Measurements from ENCODE around the gene NSUN6.

The NSUN6 gene

GRCh38 chr10:18561861-18562551, 89.4 kb downstream of the NSUN6 start:
- no peak for DNase-seq

- DNase-seq, result no peak
Observed at GRCh38 chr10:18557960-18558359, 93.4 kb downstream of the NSUN6 start.

GRCh38 chr10:18556522-18557147, 94.8 kb downstream of the NSUN6 start:
- no peak for DNase-seq

GRCh38 chr10:18554479-18554878, 96.9 kb downstream of the NSUN6 start:
- no peak for DNase-seq

- DNase-seq, result no peak
Observed at GRCh38 chr10:18551473-18551872, 99.9 kb downstream of the NSUN6 start.

- no peak for DNase-seq
Observed at GRCh38 chr10:18549105-18549504, 102.3 kb downstream of the NSUN6 start.

- peak; percentile 50 for DNase-seq
Observed at GRCh38 chr10:18545621-18546305, 105.6 kb downstream of the NSUN6 start.

GRCh38 chr10:18542832-18543231, 108.6 kb downstream of the NSUN6 start:
- peak; percentile 51 for DNase-seq

- no peak for DNase-seq
Observed at GRCh38 chr10:18540195-18540594, 111.2 kb downstream of the NSUN6 start.

GRCh38 chr10:18539335-18539734, 112.1 kb downstream of the NSUN6 start:
- DNase-seq, result no peak

GRCh38 chr10:18533896-18534295, 117.5 kb downstream of the NSUN6 start:
- DNase-seq, result no peak

- no peak for DNase-seq
Observed at GRCh38 chr10:18532881-18533535, 118.4 kb downstream of the NSUN6 start.

GRCh38 chr10:18528292-18528691, 123.1 kb downstream of the NSUN6 start:
- no peak for DNase-seq

GRCh38 chr10:18527687-18528086, 123.7 kb downstream of the NSUN6 start:
- DNase-seq, result no peak

GRCh38 chr10:18523858-18524257, 127.5 kb downstream of the NSUN6 start:
- no peak for DNase-seq

- no peak for DNase-seq
Observed at GRCh38 chr10:18523025-18523424, 128.4 kb downstream of the NSUN6 start.

- no peak for DNase-seq
Observed at GRCh38 chr10:18516851-18517250, 134.5 kb downstream of the NSUN6 start.

- no peak for DNase-seq
Observed at GRCh38 chr10:18514537-18514936, 136.8 kb downstream of the NSUN6 start.

GRCh38 chr10:18508587-18508986, 142.8 kb downstream of the NSUN6 start:
- DNase-seq, result no peak

GRCh38 chr10:18505456-18506118, 145.8 kb downstream of the NSUN6 start:
- DNase-seq, result no peak

GRCh38 chr10:18504161-18504560, 147.2 kb downstream of the NSUN6 start:
- DNase-seq, result no peak

GRCh38 chr10:18501629-18502028, 149.8 kb downstream of the NSUN6 start:
- no peak for DNase-seq

GRCh38 chr10:18501198-18501597, 150.2 kb downstream of the NSUN6 start:
- peak; percentile 57 for DNase-seq

Data from fibroblast of skin of abdomen (primary cell).